Neural cell (in vitro differentiated cells): ENCODE data around the gene SLC6A2. TPM values are rescaled to one million over a fixed set of nuclear protein-coding genes. Genes with fewer than 3 reads are reported as not detected.

Experiments
- H2AFZ ChIP-seq: fragments of 200-600, 300-800 bp; sonication (generic), shearing (Covaris generic); 2 replicates; pipeline ENCODE4 v1.6.0; 2014; ENCODE audit warnings: low read depth, mild to moderate bottlenecking, antibody characterized with exemption, low read length, moderate library complexity
- H3F3A ChIP-seq: fragments of 200-600 bp; shearing (Covaris generic); 2 replicates; pipeline ENCODE4 v1.6.1; 2016; ENCODE audit warnings: mild to moderate bottlenecking, moderate library complexity, mixed read lengths, antibody characterized with exemption, low read length; ENCODE audit not compliant: insufficient read depth, poor library complexity, severe bottlenecking
- H3K27ac ChIP-seq: fragments of 200-600, 300-800 bp; sonication (generic), shearing (Covaris generic); 2 replicates; pipeline ENCODE4 v1.5.1; 2014; ENCODE audit warnings: mild to moderate bottlenecking, low read length, moderate library complexity
- H3K27me3 ChIP-seq: fragments of 300-800, 200-600 bp; sonication (generic), shearing (Covaris generic); 2 replicates; pipeline ENCODE4 v1.6.0; 2014; ENCODE audit warnings: mild to moderate bottlenecking, low read depth, low read length, moderate library complexity; ENCODE audit not compliant: insufficient read depth
- H3K36me3 ChIP-seq: fragments of 300-800, 200-600 bp; sonication (generic), shearing (Covaris generic); 2 replicates; pipeline ENCODE4 v1.5.1; 2014; ENCODE audit warnings: mild to moderate bottlenecking, antibody characterized with exemption, low read length, moderate library complexity; ENCODE audit not compliant: insufficient read depth
- H3K4me2 ChIP-seq: fragments of 300-800, 200-600 bp; sonication (generic), shearing (Covaris generic); 2 replicates; pipeline ENCODE4 v1.6.0; 2014; ENCODE audit warnings: mild to moderate bottlenecking, low read length
- H3K4me3 ChIP-seq: fragments of 300-800, 200-600 bp; sonication (generic), shearing (Covaris generic); 2 replicates; pipeline ENCODE4 v1.5.1; 2014; ENCODE audit warnings: mild to moderate bottlenecking, low read length, moderate library complexity
- H3K79me2 ChIP-seq: fragments of 200-600 bp; shearing (Covaris generic); replicated peaks from 2 replicates; pipeline ENCODE4 v1.6.0; 2014; ENCODE audit warnings: mild to moderate bottlenecking, low read length, moderate library complexity; ENCODE audit not compliant: insufficient read depth
- H3K9ac ChIP-seq: fragments of 300-800, 200-600 bp; sonication (generic), shearing (Covaris generic); 2 replicates; pipeline ENCODE4 v1.6.1; 2016; ENCODE audit warnings: mild to moderate bottlenecking, low read length, mixed read lengths
- H3K9me2 ChIP-seq: fragments of 200-600 bp; shearing (Covaris generic); 2 replicates; pipeline ENCODE4 v1.6.1; 2016; ENCODE audit warnings: mild to moderate bottlenecking, low read length, mixed read lengths; ENCODE audit not compliant: insufficient read depth
- H3K9me3 ChIP-seq: fragments of 200-600, 300-800 bp; sonication (generic), shearing (Covaris generic); 2 replicates; pipeline ENCODE4 v1.6.1; 2016; ENCODE audit warnings: mild to moderate bottlenecking, mixed run types, low read length, moderate library complexity, mixed read lengths
- H4K20me1 ChIP-seq: fragments of 200-600 bp; shearing (Covaris generic); 2 replicates; pipeline ENCODE4 v1.6.1; 2016; ENCODE audit warnings: mild to moderate bottlenecking, mixed run types; ENCODE audit not compliant: insufficient read depth
- EP300 ChIP-seq: fragments of 450-650 bp; conservative IDR thresholded peaks from 2 replicates; pipeline ENCODE4 v1.6.1; 2014; ENCODE audit warnings: antibody characterized with exemption, mild to moderate bottlenecking, moderate library complexity; ENCODE audit not compliant: poor library complexity, severe bottlenecking
- EZH2 ChIP-seq: fragments of 200-600, 300-800 bp; shearing (Covaris generic), sonication (generic); IDR thresholded peaks from 2 replicates; pipeline ENCODE4 v1.6.1; 2014; ENCODE audit warnings: antibody characterized with exemption, low read length, borderline replicate concordance, mild to moderate bottlenecking; ENCODE audit not compliant: insufficient read depth, poor library complexity, severe bottlenecking
- MXI1 ChIP-seq: fragments of 450-650 bp; conservative IDR thresholded peaks from 2 replicates; pipeline ENCODE4 v1.6.1; 2014; ENCODE audit warnings: antibody characterized with exemption, mild to moderate bottlenecking; ENCODE audit not compliant: poor library complexity, severe bottlenecking
- POLR2AphosphoS5 ChIP-seq: IDR thresholded peaks from 2 replicates; pipeline ENCODE4 v1.6.1; 2012
- RAD21 ChIP-seq: fragments of 450-650 bp; conservative IDR thresholded peaks from 2 replicates; pipeline ENCODE4 v1.6.1; 2014; ENCODE audit warnings: antibody characterized with exemption, mild to moderate bottlenecking, moderate library complexity
- SMC3 ChIP-seq: fragments of 450-650 bp; conservative IDR thresholded peaks from 2 replicates; pipeline ENCODE4 v1.6.1; 2014; ENCODE audit warnings: antibody characterized with exemption, mild to moderate bottlenecking, moderate library complexity; ENCODE audit not compliant: poor library complexity
- TAF1 ChIP-seq: IDR thresholded peaks from 2 replicates; pipeline ENCODE4 v1.6.1; 2012; ENCODE audit warnings: low read depth
- polyA plus RNA-seq: library from polyadenylated mRNA; depleted of rRNA; stranded (reverse); fragments of >200 nt; gene quantifications from 2 replicates; pipeline ENCODE4 v1.2.3, GENCODE V29; 2014
- TF ChIP-seq, protein P1 (sequence below): fragments of 450-650 bp; IDR thresholded peaks from 2 replicates; pipeline ENCODE4 v1.5.1; 2014; ENCODE audit warnings: antibody characterized with exemption, mild to moderate bottlenecking, moderate library complexity; ENCODE audit not compliant: poor library complexity, severe bottlenecking
- TF ChIP-seq, protein P2 (sequence below): IDR thresholded peaks from 2 replicates; pipeline ENCODE4 v1.6.1; 2012; ENCODE audit warnings: borderline replicate concordance

The SLC6A2 gene
- polyA plus RNA-seq, 1 donor from 2014 or later: not detected

DNA sequence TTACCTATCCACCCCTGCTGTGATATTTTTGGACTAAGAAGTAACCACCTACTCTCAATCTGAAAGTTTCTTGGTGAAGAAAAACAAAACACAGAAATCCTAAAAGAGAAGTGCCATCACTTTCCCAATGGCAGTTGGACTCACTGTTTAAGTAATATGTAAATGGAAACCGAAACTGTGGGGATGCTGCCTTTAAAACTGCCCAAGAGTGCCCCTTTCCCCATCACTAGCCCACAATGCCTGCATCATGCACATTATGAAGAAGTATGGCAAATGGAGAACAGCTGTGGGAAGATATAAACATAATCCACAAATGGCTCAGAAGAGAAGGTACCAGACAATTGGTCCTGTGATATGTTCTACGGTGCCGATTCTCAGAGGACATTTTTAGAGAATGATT is 33.5 kb upstream of the SLC6A2 start:
- H3K9me2 ChIP-seq: no peaks in the 10 kb centered on the region
- no peaks in the 10 kb centered on the region for H3K9me3 ChIP-seq
- H3K27ac ChIP-seq: no peak overlapping the region
- H3K4me3 ChIP-seq: no peak overlapping the region
- no peaks in the 10 kb centered on the region for H3K79me2 ChIP-seq
- H4K20me1 ChIP-seq: no peaks in the 10 kb centered on the region
- no peaks in the 10 kb centered on the region for H3K27me3 ChIP-seq
- H3K36me3 ChIP-seq: no peaks in the 10 kb centered on the region
- no peak overlapping the region for H2AFZ ChIP-seq
- TF ChIP-seq TAF1 (no peak), MXI1 (no peak), RAD21 (no peak), SMC3 (no peak), POLR2AphosphoS5 (no peak), EZH2 (no peak), EP300 (no peak)
- TF ChIP-seq, protein P1, sequence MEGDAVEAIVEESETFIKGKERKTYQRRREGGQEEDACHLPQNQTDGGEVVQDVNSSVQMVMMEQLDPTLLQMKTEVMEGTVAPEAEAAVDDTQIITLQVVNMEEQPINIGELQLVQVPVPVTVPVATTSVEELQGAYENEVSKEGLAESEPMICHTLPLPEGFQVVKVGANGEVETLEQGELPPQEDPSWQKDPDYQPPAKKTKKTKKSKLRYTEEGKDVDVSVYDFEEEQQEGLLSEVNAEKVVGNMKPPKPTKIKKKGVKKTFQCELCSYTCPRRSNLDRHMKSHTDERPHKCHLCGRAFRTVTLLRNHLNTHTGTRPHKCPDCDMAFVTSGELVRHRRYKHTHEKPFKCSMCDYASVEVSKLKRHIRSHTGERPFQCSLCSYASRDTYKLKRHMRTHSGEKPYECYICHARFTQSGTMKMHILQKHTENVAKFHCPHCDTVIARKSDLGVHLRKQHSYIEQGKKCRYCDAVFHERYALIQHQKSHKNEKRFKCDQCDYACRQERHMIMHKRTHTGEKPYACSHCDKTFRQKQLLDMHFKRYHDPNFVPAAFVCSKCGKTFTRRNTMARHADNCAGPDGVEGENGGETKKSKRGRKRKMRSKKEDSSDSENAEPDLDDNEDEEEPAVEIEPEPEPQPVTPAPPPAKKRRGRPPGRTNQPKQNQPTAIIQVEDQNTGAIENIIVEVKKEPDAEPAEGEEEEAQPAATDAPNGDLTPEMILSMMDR: no peak
- TF ChIP-seq, protein P2, sequence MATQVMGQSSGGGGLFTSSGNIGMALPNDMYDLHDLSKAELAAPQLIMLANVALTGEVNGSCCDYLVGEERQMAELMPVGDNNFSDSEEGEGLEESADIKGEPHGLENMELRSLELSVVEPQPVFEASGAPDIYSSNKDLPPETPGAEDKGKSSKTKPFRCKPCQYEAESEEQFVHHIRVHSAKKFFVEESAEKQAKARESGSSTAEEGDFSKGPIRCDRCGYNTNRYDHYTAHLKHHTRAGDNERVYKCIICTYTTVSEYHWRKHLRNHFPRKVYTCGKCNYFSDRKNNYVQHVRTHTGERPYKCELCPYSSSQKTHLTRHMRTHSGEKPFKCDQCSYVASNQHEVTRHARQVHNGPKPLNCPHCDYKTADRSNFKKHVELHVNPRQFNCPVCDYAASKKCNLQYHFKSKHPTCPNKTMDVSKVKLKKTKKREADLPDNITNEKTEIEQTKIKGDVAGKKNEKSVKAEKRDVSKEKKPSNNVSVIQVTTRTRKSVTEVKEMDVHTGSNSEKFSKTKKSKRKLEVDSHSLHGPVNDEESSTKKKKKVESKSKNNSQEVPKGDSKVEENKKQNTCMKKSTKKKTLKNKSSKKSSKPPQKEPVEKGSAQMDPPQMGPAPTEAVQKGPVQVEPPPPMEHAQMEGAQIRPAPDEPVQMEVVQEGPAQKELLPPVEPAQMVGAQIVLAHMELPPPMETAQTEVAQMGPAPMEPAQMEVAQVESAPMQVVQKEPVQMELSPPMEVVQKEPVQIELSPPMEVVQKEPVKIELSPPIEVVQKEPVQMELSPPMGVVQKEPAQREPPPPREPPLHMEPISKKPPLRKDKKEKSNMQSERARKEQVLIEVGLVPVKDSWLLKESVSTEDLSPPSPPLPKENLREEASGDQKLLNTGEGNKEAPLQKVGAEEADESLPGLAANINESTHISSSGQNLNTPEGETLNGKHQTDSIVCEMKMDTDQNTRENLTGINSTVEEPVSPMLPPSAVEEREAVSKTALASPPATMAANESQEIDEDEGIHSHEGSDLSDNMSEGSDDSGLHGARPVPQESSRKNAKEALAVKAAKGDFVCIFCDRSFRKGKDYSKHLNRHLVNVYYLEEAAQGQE: no peak
- H3K4me2 ChIP-seq: no peak overlapping the region
- H3K9ac ChIP-seq: no peak overlapping the region
- H3F3A ChIP-seq: no peaks in the 10 kb centered on the region

DNA sequence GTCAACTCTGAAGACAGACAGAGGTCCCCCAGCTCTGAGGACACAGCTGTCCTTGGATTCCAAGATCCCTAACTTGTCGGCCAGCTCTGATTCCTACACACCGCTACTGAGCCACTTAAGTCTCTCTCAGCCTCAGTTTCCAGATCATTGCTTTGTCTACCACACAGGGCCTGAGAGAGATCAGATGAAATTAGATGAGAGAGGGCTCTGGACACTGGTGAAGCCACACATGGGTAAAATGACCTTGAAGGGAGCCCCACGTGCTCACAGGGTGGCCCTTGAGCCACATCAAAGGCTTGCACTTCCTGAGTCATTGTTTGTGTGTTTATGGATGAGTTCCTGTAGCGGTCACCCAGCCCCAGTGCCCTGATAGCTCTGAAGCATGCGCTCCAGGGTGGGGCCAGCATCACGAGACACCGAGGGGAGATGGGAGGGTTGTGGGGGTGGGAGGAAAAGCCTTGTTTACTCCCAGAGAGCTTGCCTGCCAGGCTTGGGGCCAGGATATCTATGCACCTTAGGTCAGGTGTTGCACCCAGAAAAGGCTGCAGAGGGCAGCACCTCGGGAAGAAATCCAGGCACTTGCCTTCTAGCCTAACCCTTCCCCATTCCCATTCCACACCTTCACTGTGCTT is 32.7 kb upstream of the SLC6A2 start:
- Histone ChIP-seq H3K9ac (no peak overlapping the region), H3K4me3 (no peak overlapping the region), H3K9me2 (no peaks in the 10 kb centered on the region), H3K27ac (no peak overlapping the region), H4K20me1 (no peaks in the 10 kb centered on the region), H3K36me3 (no peaks in the 10 kb centered on the region), H3K9me3 (no peaks in the 10 kb centered on the region), H3K27me3 (no peaks in the 10 kb centered on the region), H3F3A (no peaks in the 10 kb centered on the region), H3K4me2 (no peak overlapping the region), H2AFZ (no peak overlapping the region), H3K79me2 (no peaks in the 10 kb centered on the region)
- TF ChIP-seq TAF1 (no peak), MXI1 (no peak), EP300 (no peak), SMC3 (no peak), EZH2 (no peak), POLR2AphosphoS5 (no peak), RAD21 (no peak)
- TF ChIP-seq, protein P1: no peak
- TF ChIP-seq, protein P2: no peak
